ENCODE results near the gene DNAJC13.

DNAJC13 gene

DNA sequence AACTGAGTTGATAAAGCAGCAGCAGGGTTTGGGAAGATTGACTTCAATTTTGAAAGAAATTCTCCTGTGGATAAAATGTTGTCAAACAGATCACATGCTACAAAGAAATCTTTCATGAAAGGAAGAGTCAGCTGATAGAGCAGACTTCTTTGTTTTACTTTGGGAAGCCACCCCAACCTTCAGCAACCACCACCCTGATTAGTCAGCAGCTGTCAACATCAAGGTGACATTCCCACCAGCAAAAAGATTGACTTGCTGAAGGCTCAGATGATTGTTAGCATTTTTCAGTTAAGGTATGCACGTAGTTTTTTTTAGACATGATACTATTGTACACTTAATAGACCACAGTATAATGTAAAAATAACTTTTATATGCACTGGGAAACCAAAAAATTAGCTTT, 92.2 kb downstream of the DNAJC13 start:
- TF ChIP-seq, protein P1, sequence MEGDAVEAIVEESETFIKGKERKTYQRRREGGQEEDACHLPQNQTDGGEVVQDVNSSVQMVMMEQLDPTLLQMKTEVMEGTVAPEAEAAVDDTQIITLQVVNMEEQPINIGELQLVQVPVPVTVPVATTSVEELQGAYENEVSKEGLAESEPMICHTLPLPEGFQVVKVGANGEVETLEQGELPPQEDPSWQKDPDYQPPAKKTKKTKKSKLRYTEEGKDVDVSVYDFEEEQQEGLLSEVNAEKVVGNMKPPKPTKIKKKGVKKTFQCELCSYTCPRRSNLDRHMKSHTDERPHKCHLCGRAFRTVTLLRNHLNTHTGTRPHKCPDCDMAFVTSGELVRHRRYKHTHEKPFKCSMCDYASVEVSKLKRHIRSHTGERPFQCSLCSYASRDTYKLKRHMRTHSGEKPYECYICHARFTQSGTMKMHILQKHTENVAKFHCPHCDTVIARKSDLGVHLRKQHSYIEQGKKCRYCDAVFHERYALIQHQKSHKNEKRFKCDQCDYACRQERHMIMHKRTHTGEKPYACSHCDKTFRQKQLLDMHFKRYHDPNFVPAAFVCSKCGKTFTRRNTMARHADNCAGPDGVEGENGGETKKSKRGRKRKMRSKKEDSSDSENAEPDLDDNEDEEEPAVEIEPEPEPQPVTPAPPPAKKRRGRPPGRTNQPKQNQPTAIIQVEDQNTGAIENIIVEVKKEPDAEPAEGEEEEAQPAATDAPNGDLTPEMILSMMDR (IDR thresholded peaks at IDR 0.05; ENCODE audit: low read depth, low read length, missing control alignments), result no peak
- in situ Hi-C loops (cut with HindIII; ENCODE audit: low sequenced_read_pairs), result loop anchor here (25.0 kb wide), 1 partner anchor 178 kb away; no protein-coding TSS in a partner anchor

DNA sequence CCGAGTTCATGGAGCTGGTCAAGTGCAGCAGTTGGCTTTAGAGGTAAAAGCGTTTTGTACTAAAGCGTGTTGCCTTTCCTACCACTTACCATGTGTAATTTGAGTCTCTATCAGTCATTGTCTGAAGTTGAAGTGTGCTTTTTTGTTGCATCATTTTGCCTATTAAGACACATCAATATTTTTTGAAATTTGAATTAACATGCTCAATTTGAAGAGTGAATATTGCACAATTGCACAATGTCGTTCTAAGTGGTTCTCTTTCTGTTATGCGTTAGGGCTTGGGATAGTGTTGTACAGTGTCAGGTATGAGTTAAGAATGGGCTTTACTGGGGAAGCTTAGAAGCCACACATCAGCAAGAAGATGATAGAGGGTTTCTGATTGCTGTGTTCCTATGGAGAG, 95.8 kb downstream of the DNAJC13 start:
- in situ Hi-C loops (cut with HindIII; ENCODE audit: low sequenced_read_pairs), result loop anchor here (25.0 kb wide), 1 partner anchor 174 kb away; no protein-coding TSS in a partner anchor
- DNase-seq (ENCODE audit: low read depth), result no peak
- H3K4me3 ChIP-seq (ENCODE audit: low read depth, low read length), result no peak overlapping the region
- TF ChIP-seq, protein P1 (IDR thresholded peaks at IDR 0.05; ENCODE audit: low read depth, low read length, missing control alignments), result no peak

More for the DNA sequence above, 92.2 kb downstream of the DNAJC13 start:
- no peak overlapping the region for H3K4me3 ChIP-seq (ENCODE audit: low read depth, low read length)
- DNase-seq (ENCODE audit: low read depth), result no peak

DNA sequence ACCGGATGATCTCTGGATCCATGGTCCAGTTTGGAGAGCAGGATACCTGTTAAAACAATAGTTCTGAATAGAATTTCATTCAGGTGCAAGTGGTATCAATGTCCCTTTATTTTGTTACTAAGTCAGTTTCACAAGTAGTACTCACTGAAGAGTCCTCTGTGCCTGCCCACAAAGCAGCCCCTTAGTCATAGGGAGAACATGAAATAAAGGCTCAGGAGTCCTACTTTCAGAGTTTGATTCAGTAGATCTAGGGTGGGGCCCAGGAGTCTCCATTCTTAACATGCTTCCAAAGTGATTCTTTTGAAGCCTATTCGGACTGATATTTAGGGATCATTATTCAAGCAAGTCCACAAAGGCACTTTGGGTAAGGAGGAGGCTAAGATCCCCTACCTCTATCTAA, 100.0 kb downstream of the DNAJC13 start:
- no peak for DNase-seq (ENCODE audit: low read depth)
- no peak overlapping the region for H3K4me3 ChIP-seq (ENCODE audit: low read depth, low read length)
- TF ChIP-seq, protein P1 (IDR thresholded peaks at IDR 0.05; ENCODE audit: low read depth, low read length, missing control alignments), result no peak
- in situ Hi-C loops (cut with HindIII; ENCODE audit: low sequenced_read_pairs), result loop anchor here (25.0 kb wide), 1 partner anchor 170 kb away; no protein-coding TSS in a partner anchor

DNA sequence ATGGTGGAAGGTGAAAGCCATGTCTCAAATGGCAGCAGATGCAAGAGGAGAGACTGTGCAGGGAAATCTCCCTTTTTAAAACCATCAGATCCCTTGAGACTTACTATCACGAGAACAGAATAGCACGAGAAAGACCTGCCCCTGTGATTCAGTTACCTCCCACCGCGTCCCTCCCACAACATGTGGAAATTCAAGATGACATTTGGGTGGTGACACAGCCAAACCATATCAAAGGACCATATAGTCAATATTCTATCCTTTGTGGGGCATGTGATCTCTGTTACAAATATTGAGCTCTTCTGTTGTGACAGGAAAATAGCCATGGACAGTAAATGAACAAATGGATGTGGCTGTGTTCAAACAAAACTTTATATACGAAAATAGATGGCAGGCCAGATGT, 102.6 kb downstream of the DNAJC13 start:
- H3K4me3 ChIP-seq (ENCODE audit: low read depth, low read length), result no peak overlapping the region
- TF ChIP-seq, protein P1 (IDR thresholded peaks at IDR 0.05; ENCODE audit: low read depth, low read length, missing control alignments), result no peak
- no peak for DNase-seq (ENCODE audit: low read depth)
- in situ Hi-C loops (cut with HindIII; ENCODE audit: low sequenced_read_pairs), result loop anchor here (25.0 kb wide), 1 partner anchor 167 kb away; no protein-coding TSS in a partner anchor

DNA sequence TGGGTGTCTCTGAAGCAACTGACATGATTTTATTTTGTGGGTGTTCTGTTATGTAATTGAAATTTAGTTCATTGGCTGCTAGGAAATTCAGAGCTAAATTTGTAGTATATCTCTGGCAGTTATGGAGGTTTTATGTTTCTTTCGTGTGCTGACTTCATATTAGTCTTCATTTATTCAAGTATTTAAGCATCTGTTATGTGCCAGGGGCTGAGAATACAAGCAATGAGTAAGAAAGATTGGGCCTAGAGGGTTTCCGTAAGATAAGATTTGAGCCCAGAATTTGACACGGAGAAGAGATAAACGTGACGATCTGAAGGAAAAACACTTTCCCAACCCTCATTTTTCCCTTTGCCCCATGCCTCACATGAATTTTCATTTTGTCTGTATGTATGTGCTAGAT, 104.6 kb downstream of the DNAJC13 start:
- in situ Hi-C loops (cut with HindIII; ENCODE audit: low sequenced_read_pairs), result loop anchor here (25.0 kb wide), 1 partner anchor 165 kb away; no protein-coding TSS in a partner anchor
- no peak overlapping the region for H3K4me3 ChIP-seq (ENCODE audit: low read depth, low read length)
- TF ChIP-seq, protein P1 (IDR thresholded peaks at IDR 0.05; ENCODE audit: low read depth, low read length, missing control alignments), result no peak
- no peak for DNase-seq (ENCODE audit: low read depth)

DNA sequence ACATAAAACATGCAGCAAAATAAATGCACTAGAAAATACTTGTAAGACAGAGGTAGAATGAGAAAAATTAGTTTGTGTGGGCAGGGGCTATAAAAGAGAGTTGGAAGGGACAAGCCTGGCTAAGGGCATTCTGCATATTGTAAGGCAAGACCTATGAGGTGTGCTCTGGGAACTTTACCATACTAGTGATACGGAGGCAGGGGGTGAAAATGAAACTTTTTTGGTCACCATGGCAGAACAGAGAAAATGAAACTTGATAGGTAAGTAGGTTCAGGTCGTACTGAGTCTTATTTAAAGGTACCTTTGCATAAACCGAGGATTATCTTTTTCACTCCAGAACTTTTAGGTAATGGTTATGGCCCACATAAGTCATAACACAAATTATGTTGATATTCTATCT, 105.1 kb downstream of the DNAJC13 start:
- TF ChIP-seq, protein P1 (IDR thresholded peaks at IDR 0.05; ENCODE audit: low read depth, low read length, missing control alignments), result no peak
- no peak overlapping the region for H3K4me3 ChIP-seq (ENCODE audit: low read depth, low read length)
- DNase-seq (ENCODE audit: low read depth), result no peak
- in situ Hi-C loops (cut with HindIII; ENCODE audit: low sequenced_read_pairs), result loop anchor here (25.0 kb wide), 1 partner anchor 165 kb away; no protein-coding TSS in a partner anchor

All from astrocyte of the cerebellum (primary cell).